SK-N-SH (cell line): ENCODE results near the gene MALRD1.

ENCODE experiments used
- EP300 ChIP-seq, 2 experiments: IDR thresholded peaks; 2 replicates each; pipeline versions ENCODE4 v1.4.0 to v1.6.1; 2012; ENCODE audit warnings: borderline replicate concordance in 1 of 2, low read depth in 1 of 2, low read length in 1 of 2
- FOXM1 ChIP-seq: IDR thresholded peaks from 2 replicates; pipeline ENCODE4 v1.4.0; 2012; ENCODE audit warnings: low read depth, mild to moderate bottlenecking
- GABPA ChIP-seq: IDR thresholded peaks from 2 replicates; pipeline ENCODE4 v1.4.0; 2012; ENCODE audit warnings: low read depth, mild to moderate bottlenecking
- NFIC ChIP-seq: IDR thresholded peaks from 2 replicates; pipeline ENCODE4 v1.4.0; 2012; ENCODE audit warnings: borderline replicate concordance
- POLR2AphosphoS5 ChIP-seq: IDR thresholded peaks from 2 replicates; pipeline ENCODE4 v1.6.1; 2012; ENCODE audit warnings: low read depth, low read length
- SMC3 ChIP-seq: IDR thresholded peaks from 2 replicates; pipeline ENCODE4 v1.6.1; 2012; ENCODE audit warnings: low read depth, low read length, improper control_type of control experiment
- TAF1 ChIP-seq: IDR thresholded peaks from 2 replicates; pipeline ENCODE4 v1.6.1; 2012; ENCODE audit warnings: low read depth, mild to moderate bottlenecking, low read length, moderate library complexity, borderline replicate concordance
- YY1 ChIP-seq: IDR thresholded peaks from 2 replicates; pipeline ENCODE4 v1.4.0; 2012; ENCODE audit warnings: low read depth, mild to moderate bottlenecking
- TF ChIP-seq, protein P1 (sequence below): fragments of 200-600 bp; sonication (generic); IDR thresholded peaks from 2 replicates; pipeline ENCODE4 v1.6.1; 2017; ENCODE audit warnings: antibody characterized with exemption, mild to moderate bottlenecking, moderate library complexity
- TF ChIP-seq, protein P2 (sequence below): IDR thresholded peaks from 2 replicates; pipeline ENCODE4 v1.4.0; 2012; ENCODE audit warnings: low read depth
- TF ChIP-seq, protein P3 (sequence below): IDR thresholded peaks from 2 replicates; pipeline ENCODE4; 2012

DNA sequence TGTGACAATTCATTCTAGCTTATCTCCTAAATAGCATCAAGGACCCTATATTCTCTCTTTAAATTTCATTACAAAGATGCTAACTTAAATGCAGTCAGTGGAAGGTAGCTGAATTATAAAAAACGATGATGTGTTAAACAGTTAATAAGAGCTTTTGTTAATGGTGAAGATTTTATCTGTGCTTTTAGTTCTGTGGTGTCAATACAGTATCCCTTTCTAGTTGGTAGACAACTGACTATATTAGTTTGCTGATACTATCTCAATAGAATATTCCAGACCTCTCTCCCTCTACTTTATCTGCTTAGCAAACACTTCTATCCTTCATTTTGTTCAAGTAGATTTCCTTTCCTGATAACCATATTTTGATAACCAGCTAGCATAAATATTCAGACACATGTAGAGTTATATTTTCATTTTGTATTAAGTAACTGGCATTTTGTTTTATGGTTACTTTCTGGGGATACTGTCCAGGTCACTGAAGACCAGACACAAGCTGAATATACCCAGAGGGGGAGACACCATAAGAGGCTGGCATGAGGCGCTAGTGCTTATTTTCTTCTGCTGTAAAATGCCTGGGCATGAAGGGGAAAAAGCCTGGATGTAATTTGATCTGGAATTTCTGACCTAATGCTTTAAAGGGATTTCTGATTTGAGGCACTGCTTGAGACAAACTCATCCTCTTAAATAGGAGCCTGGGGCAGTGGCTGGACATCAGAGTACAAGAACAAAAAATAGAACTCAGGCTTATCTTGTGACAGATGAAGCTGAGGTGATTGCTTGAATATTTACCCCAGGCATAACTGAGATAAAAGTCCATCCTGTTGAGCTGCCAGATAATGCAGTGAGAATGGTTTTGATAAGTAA is 197.5 kb downstream of the MALRD1 start:
- no peak for TF ChIP-seq NFIC
- TF ChIP-seq, protein P1, sequence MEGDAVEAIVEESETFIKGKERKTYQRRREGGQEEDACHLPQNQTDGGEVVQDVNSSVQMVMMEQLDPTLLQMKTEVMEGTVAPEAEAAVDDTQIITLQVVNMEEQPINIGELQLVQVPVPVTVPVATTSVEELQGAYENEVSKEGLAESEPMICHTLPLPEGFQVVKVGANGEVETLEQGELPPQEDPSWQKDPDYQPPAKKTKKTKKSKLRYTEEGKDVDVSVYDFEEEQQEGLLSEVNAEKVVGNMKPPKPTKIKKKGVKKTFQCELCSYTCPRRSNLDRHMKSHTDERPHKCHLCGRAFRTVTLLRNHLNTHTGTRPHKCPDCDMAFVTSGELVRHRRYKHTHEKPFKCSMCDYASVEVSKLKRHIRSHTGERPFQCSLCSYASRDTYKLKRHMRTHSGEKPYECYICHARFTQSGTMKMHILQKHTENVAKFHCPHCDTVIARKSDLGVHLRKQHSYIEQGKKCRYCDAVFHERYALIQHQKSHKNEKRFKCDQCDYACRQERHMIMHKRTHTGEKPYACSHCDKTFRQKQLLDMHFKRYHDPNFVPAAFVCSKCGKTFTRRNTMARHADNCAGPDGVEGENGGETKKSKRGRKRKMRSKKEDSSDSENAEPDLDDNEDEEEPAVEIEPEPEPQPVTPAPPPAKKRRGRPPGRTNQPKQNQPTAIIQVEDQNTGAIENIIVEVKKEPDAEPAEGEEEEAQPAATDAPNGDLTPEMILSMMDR = no peak
- no peak for TF ChIP-seq TAF1
- TF ChIP-seq POLR2AphosphoS5 = no peak
- TF ChIP-seq FOXM1 = no peak
- TF ChIP-seq EP300 (IDR thresholded peaks at IDR 0.05; ENCODE audit: borderline replicate concordance in 1 of 2, low read depth in 1 of 2, low read length in 1 of 2) = peak in 1 of 2 experiments; percentile 81; a peak in 2 of 4 replicates
- TF ChIP-seq, protein P2, sequence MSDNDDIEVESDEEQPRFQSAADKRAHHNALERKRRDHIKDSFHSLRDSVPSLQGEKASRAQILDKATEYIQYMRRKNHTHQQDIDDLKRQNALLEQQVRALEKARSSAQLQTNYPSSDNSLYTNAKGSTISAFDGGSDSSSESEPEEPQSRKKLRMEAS = no peak
- TF ChIP-seq GABPA = no peak
- TF ChIP-seq YY1 = no peak
- TF ChIP-seq, protein P3, sequence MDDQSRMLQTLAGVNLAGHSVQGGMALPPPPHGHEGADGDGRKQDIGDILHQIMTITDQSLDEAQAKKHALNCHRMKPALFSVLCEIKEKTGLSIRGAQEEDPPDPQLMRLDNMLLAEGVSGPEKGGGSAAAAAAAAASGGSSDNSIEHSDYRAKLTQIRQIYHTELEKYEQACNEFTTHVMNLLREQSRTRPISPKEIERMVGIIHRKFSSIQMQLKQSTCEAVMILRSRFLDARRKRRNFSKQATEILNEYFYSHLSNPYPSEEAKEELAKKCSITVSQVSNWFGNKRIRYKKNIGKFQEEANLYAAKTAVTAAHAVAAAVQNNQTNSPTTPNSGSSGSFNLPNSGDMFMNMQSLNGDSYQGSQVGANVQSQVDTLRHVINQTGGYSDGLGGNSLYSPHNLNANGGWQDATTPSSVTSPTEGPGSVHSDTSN = no peak
- no peak for TF ChIP-seq SMC3
